Measurements from ENCODE around the gene OR10A3.

GRCh38 chr11:7896009-7896785, 45.3 kb downstream of the OR10A3 start:
- no peak for TF ChIP-seq POLR2AphosphoS5 (IDR thresholded peaks at IDR 0.05; ENCODE audit: borderline replicate concordance, low read depth, low read length)
- TF ChIP-seq EZH2 (IDR thresholded peaks at IDR 0.05) = no peak
- TF ChIP-seq FOXP2 (optimal IDR thresholded peaks at IDR 0.05; ENCODE audit: control extremely low read depth, extremely low read length, insufficient read depth) = no peak
